Activated T-cell treated with anti-CD3 and anti-CD28 coated beads for 4 hours (primary cell): ENCODE results near the gene KAT8.
"Not testable (repeated sequence)": the region's sequence is repeated elsewhere in the genome, so short reads cannot be mapped to it uniquely, and the experiment has no call there.

ENCODE experiments used
- DNase-seq: peaks from one replicate; pipeline ENCODE4 v3.0.0-alpha.2; 2020

The KAT8 gene

DNA sequence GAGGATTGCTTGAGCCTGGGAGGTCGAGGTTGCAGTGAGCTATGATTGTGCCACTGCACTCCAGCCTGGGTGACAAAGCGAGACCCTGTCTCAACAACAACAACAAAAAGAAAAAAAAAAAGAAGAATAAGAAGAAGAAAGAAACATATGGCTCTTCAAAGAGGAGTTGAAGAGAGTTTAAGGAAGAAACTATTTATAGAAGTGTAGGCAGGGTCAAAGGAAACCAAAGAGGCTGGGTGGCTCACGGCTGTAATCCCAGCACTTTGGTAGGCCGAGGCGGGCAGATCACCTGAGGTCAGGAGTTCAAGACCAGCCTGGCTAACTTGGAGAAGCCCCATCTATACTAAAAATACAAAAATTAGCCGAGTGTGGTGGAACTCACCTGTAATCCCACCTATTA lies 33.5 kb downstream of the KAT8 start:
- DNase-seq: not testable (repeated sequence)

GRCh38 chr16:31157136-31157535 lies 39.7 kb downstream of the KAT8 start:
- DNase-seq: no peak

- DNase-seq: no peak
Observed at GRCh38 chr16:31167315-31167714, 49.9 kb downstream of the KAT8 start.

- DNase-seq: no peak
Observed at GRCh38 chr16:31168848-31169247, 51.4 kb downstream of the KAT8 start.

GRCh38 chr16:31170048-31170447 lies 52.6 kb downstream of the KAT8 start:
- DNase-seq: not testable (repeated sequence)

GRCh38 chr16:31177136-31177535 lies 59.7 kb downstream of the KAT8 start:
- no peak for DNase-seq

GRCh38 chr16:31179219-31179746 lies 61.8 kb downstream of the KAT8 start:
- no peak for DNase-seq

- DNase-seq: peak; percentile 86
Observed at GRCh38 chr16:31179747-31180459, 62.4 kb downstream of the KAT8 start, which contains the start of gene FUS. TSS of gene FUS (plus strand) at chr16:31180139. CDS start at chr16:31180215, 76 bp downstream.
